H1 (cell line): ENCODE measurements around the gene LILRA1. TPM values are rescaled to one million over a fixed set of nuclear protein-coding genes. Genes with fewer than 3 reads are reported as not detected.
"Not testable (repeated sequence)": the region's sequence is repeated elsewhere in the genome, so short reads cannot be mapped to it uniquely, and the experiment has no call there.

Source experiments
- CTCF ChIA-PET: fragments of 300-600 bp; sonication (Branson Sonifier 250); formaldehyde crosslinking; loops from one replicate; lab custom pipeline; 2021; ENCODE audit not compliant: partially characterized antibody; lab: Charles Lee
- POLR2A ChIA-PET: fragments of 300-600 bp; sonication (Branson Sonifier 250); formaldehyde crosslinking; loops from one replicate; lab custom pipeline; 2021; ENCODE audit warnings: inconsistent platforms; ENCODE audit not compliant: partially characterized antibody; lab: Charles Lee
- DNase-seq, 2 experiments: peaks; one replicate each; pipeline versions ENCODE4 v3.0.0 to v3.0.0-alpha.2; 2010 to 2022; ENCODE audit warnings: low spot score in 2 of 2, low read depth in 1 of 2, mixed read lengths in 1 of 2
- FAIRE-seq: peaks from 2 replicates; lab custom pipeline; 2011; peaks lifted over from hg19 to GRCh38; lab: Jason Lieb, UNC
- H2AFZ ChIP-seq: 2 replicates; pipeline ENCODE4 v1.8.1; 2012; ENCODE audit warnings: low read length, inconsistent platforms
- H2AK5ac ChIP-seq: 2 replicates; pipeline ENCODE4 v1.6.1; 2013; ENCODE audit warnings: low read depth, low read length
- H2BK120ac ChIP-seq: replicated peaks from 2 replicates; pipeline ENCODE3; 2013; ENCODE audit warnings: low read depth, low read length, inconsistent platforms
- H2BK12ac ChIP-seq: 2 replicates; pipeline ENCODE4 v1.6.1; 2013; ENCODE audit warnings: low read depth, low read length
- H2BK15ac ChIP-seq: 2 replicates; pipeline ENCODE4 v1.6.1; 2013; ENCODE audit warnings: low read length
- H2BK20ac ChIP-seq: 2 replicates; pipeline ENCODE4 v1.6.1; 2013; ENCODE audit warnings: low read length
- H2BK5ac ChIP-seq: 2 replicates; pipeline ENCODE4 v1.6.1; 2013; ENCODE audit warnings: low read depth, low read length
- H3K14ac ChIP-seq: 2 replicates; pipeline ENCODE4 v1.6.1; 2013; ENCODE audit warnings: inconsistent platforms; ENCODE audit not compliant: insufficient read length
- H3K18ac ChIP-seq: 2 replicates; pipeline ENCODE4 v1.6.1; 2013; ENCODE audit warnings: low read length; ENCODE audit errors: extremely low read depth
- H3K23ac ChIP-seq: 2 replicates; pipeline ENCODE4 v1.6.1; 2013; ENCODE audit warnings: inconsistent platforms; ENCODE audit not compliant: insufficient read length
- H3K23me2 ChIP-seq: 2 replicates; pipeline ENCODE4 v1.6.1; 2013; ENCODE audit warnings: low read depth, low read length
- H3K27ac ChIP-seq: 2 replicates; pipeline ENCODE4 v1.6.1; 2011; ENCODE audit warnings: low read depth, low read length, inconsistent platforms
- H3K27me3 ChIP-seq, 4 experiments: replicated peaks in 1 of 4; 1 replicate in 1 of 4; 2 replicates in 3 of 4; pipeline versions ENCODE4 v1.6.1 to v1.8.1; 2011 to 2013; ENCODE audit warnings: low read length in 3 of 4, mild to moderate bottlenecking in 3 of 4, inconsistent platforms in 2 of 4, mixed read lengths in 2 of 4, moderate library complexity in 1 of 4; ENCODE audit not compliant: control insufficient read depth in 3 of 4, insufficient read depth in 3 of 4; ENCODE audit errors: extremely low read depth in 1 of 4
- H3K36me3 ChIP-seq, 4 experiments: 2 replicates each; pipeline versions ENCODE4 v1.6.1 to v1.8.1; 2011 to 2013; ENCODE audit warnings: mild to moderate bottlenecking in 4 of 4, low read length in 3 of 4, moderate library complexity in 2 of 4, control low read depth in 1 of 4, inconsistent platforms in 1 of 4; ENCODE audit not compliant: insufficient read depth in 4 of 4, control insufficient read depth in 2 of 4
- H3K4ac ChIP-seq: replicated peaks from 2 replicates; pipeline ENCODE3; 2013; ENCODE audit warnings: low read length, low read depth, mixed read lengths, inconsistent platforms; ENCODE audit not compliant: insufficient read length
- H3K4me1 ChIP-seq, 4 experiments: replicated peaks in 1 of 4; 1 replicate in 1 of 4; 2 replicates in 3 of 4; pipeline versions ENCODE4 v1.6.1 to v1.8.1; 2011 to 2013; ENCODE audit warnings: low read length in 3 of 4, inconsistent platforms in 2 of 4, mixed read lengths in 1 of 4; ENCODE audit not compliant: insufficient read depth in 4 of 4, control insufficient read depth in 3 of 4
- H3K4me2 ChIP-seq, 2 experiments: 2 replicates each; pipeline versions ENCODE4 v1.6.1 to v1.8.1; 2011 to 2013; ENCODE audit warnings: low read depth in 2 of 2, low read length in 2 of 2, control low read depth in 1 of 2, inconsistent platforms in 1 of 2, mild to moderate bottlenecking in 1 of 2; ENCODE audit not compliant: insufficient read depth in 1 of 2
- H3K4me3 ChIP-seq, 4 experiments: fragments of 200-600, 300-600 bp in 1 of 4; sonication (generic), shearing (Covaris generic), sonication (Bioruptor Twin) in 1 of 4; 2 replicates each; pipeline versions ENCODE4 v1.5.1 to v1.8.1; 2011 to 2016; ENCODE audit warnings: low read length in 4 of 4, low read depth in 3 of 4, control low read depth in 2 of 4, inconsistent platforms in 2 of 4, mild to moderate bottlenecking in 2 of 4, mixed read lengths in 1 of 4, moderate library complexity in 1 of 4; ENCODE audit not compliant: insufficient read depth in 2 of 4; ENCODE audit errors: extremely low read depth in 1 of 4
- H3K56ac ChIP-seq: replicated peaks from 2 replicates; pipeline ENCODE3; 2013; ENCODE audit warnings: low read depth, mild to moderate bottlenecking, mixed read lengths, low read length, inconsistent platforms; ENCODE audit not compliant: insufficient read length
- H3K79me1 ChIP-seq: 2 replicates; pipeline ENCODE4 v1.6.1; 2013; ENCODE audit warnings: low read depth, low read length, control low read depth
- H3K79me2 ChIP-seq, 2 experiments: 2 replicates each; pipeline versions ENCODE4 v1.6.1 to v1.8.1; 2012 to 2013; ENCODE audit warnings: low read length in 2 of 2, mild to moderate bottlenecking in 2 of 2, inconsistent platforms in 1 of 2; ENCODE audit not compliant: insufficient read depth in 2 of 2, control insufficient read depth in 1 of 2
- H3K9ac ChIP-seq, 4 experiments: replicated peaks in 1 of 4; 1 replicate in 1 of 4; 2 replicates in 3 of 4; pipeline versions ENCODE4 v1.6.1 to v1.8.1; 2011 to 2013; ENCODE audit warnings: low read depth in 3 of 4, low read length in 3 of 4, control low read depth in 2 of 4, mild to moderate bottlenecking in 2 of 4, moderate library complexity in 2 of 4, inconsistent platforms in 1 of 4; ENCODE audit errors: extremely low read depth in 1 of 4
- H3K9me3 ChIP-seq, 2 experiments: 2 replicates each; pipeline versions ENCODE4 v1.6.1 to v1.8.1; 2012 to 2013; ENCODE audit warnings: mild to moderate bottlenecking in 2 of 2, moderate library complexity in 2 of 2, control low read depth in 1 of 2, inconsistent platforms in 1 of 2, low read depth in 1 of 2, low read length in 1 of 2, mixed read lengths in 1 of 2; ENCODE audit not compliant: insufficient read depth in 2 of 2
- H4K20me1 ChIP-seq, 2 experiments: replicated peaks in 1 of 2; 2 replicates each; pipeline versions ENCODE3 to v1.8.1; 2011 to 2013; ENCODE audit warnings: inconsistent platforms in 2 of 2, low read length in 2 of 2, mild to moderate bottlenecking in 1 of 2; ENCODE audit not compliant: insufficient read depth in 2 of 2, control insufficient read depth in 1 of 2
- H4K5ac ChIP-seq: 2 replicates; pipeline ENCODE4 v1.6.1; 2013; ENCODE audit warnings: low read length, low read depth, mixed read lengths, inconsistent platforms; ENCODE audit not compliant: insufficient read length
- H4K8ac ChIP-seq: 2 replicates; pipeline ENCODE4 v1.8.0; 2013; ENCODE audit warnings: mild to moderate bottlenecking, moderate library complexity, low read length, inconsistent platforms; ENCODE audit not compliant: insufficient read depth; ENCODE audit errors: extremely low read depth
- H4K91ac ChIP-seq: replicated peaks from 2 replicates; pipeline ENCODE3; 2013; ENCODE audit warnings: low read length, mixed read lengths, inconsistent platforms; ENCODE audit not compliant: insufficient read length
- HDAC2 ChIP-seq, 2 experiments: fragments of 300-600 bp in 1 of 2; sonication (generic) in 1 of 2; IDR thresholded peaks; 2 replicates each; pipeline ENCODE4 v1.6.1; 2011 to 2012; ENCODE audit warnings: low read depth in 2 of 2, low read length in 2 of 2, mild to moderate bottlenecking in 2 of 2, moderate library complexity in 2 of 2, borderline replicate concordance in 1 of 2, inconsistent platforms in 1 of 2
- WGBS, 2 experiments: shearing (Covaris generic) in 1 of 2; methylation state at CpG; one replicate each; pipeline versions ENCODE4 v1.1.6 to v1.1.7; 2013 to 2015; ENCODE audit warnings: low lambda C conversion rate in 2 of 2, mixed read lengths in 2 of 2, inconsistent platforms in 1 of 2, low coverage in 1 of 2, missing lambda C conversion rate in 1 of 2; ENCODE audit not compliant: insufficient replicate concordance in 2 of 2, insufficient coverage in 1 of 2, insufficient read length in 1 of 2; ENCODE audit errors: extremely low coverage in 1 of 2, missing lambda C conversion rate in 1 of 2; 5-methylcytosine and 5-hydroxymethylcytosine counted together
- polyA plus RNA-seq, 7 experiments: library from polyadenylated mRNA; depleted of rRNA in 3 of 7; stranded (reverse) in 5 of 7; unstranded in 2 of 7; fragments of >200 nt in 5 of 7; fragments of 200-250 nt in 2 of 7; gene quantifications; 1 replicate in 5 of 7; 2 replicates in 1 of 7; 4 replicates in 1 of 7; pipeline versions ENCODE4 v1.2.1 to v1.2.3, GENCODE V29; 2011 to 2013; ENCODE audit warnings: missing spikeins in 2 of 7, mixed read lengths in 2 of 7
- total RNA-seq: library from RNA; stranded (reverse); fragmentation: NEBNext Ultra II Directional; extraction: Animal tissue kit (Norgen Biotek cat#: 25700); gene quantifications from 2 replicates; pipeline ENCODE4 v1.2.1, GENCODE V29; 2021

Gene LILRA1
- total and polyA plus RNA-seq, 2 of the 8 experiments (the other 6 are each of a cell fraction or from before 2014, with no cell fraction given) = not detected

- TF ChIP-seq HDAC2 (IDR thresholded peaks at IDR 0.05; ENCODE audit: borderline replicate concordance in 1 of 2, low read depth in 2 of 2, low read length in 2 of 2) = no peak
These were observed 29.0 kb downstream of the LILRA1 start (continued) for GRCh38 chr19:54622431-54622830.

- FAIRE-seq, H4K5ac ChIP-seq, H3K14ac ChIP-seq, H3K27me3 ChIP-seq, H2AFZ ChIP-seq, H3K4me2 ChIP-seq, H2BK120ac ChIP-seq, H4K20me1 ChIP-seq, H2BK15ac ChIP-seq, H3K23me2 ChIP-seq, H3K27ac ChIP-seq, CTCF ChIA-PET, H3K79me1 ChIP-seq, DNase-seq, H3K4me1 ChIP-seq, H3K18ac ChIP-seq, H3K4me3 ChIP-seq, H4K91ac ChIP-seq, H3K9ac ChIP-seq, H3K23ac ChIP-seq, H3K36me3 ChIP-seq, H2BK5ac ChIP-seq, H3K56ac ChIP-seq, H2BK20ac ChIP-seq, H3K79me2 ChIP-seq, H2BK12ac ChIP-seq, H2AK5ac ChIP-seq, H3K4ac ChIP-seq, POLR2A ChIA-PET, H4K8ac ChIP-seq: not testable (repeated sequence)
- WGBS, 2 experiments = 86% methylated on average over 9 of the region's 10 CpGs; no CpG with 5 or more reads in 1 of the 2 experiments
- peaks cover 48 to 63% of the 10 kb centered on the region in 2 experiments for H3K9me3 ChIP-seq
These were observed 30.8 kb downstream of the LILRA1 start for GRCh38 chr19:54624234-54624633.
